GM18526 (cell line): ENCODE results near the gene MRPL40.

ENCODE experiments used
- POLR2A ChIP-seq: IDR thresholded peaks from 3 replicates; pipeline ENCODE4 v1.6.1; 2011; ENCODE audit not compliant: insufficient read length; ENCODE audit errors: extremely low read depth

The MRPL40 gene

DNA sequence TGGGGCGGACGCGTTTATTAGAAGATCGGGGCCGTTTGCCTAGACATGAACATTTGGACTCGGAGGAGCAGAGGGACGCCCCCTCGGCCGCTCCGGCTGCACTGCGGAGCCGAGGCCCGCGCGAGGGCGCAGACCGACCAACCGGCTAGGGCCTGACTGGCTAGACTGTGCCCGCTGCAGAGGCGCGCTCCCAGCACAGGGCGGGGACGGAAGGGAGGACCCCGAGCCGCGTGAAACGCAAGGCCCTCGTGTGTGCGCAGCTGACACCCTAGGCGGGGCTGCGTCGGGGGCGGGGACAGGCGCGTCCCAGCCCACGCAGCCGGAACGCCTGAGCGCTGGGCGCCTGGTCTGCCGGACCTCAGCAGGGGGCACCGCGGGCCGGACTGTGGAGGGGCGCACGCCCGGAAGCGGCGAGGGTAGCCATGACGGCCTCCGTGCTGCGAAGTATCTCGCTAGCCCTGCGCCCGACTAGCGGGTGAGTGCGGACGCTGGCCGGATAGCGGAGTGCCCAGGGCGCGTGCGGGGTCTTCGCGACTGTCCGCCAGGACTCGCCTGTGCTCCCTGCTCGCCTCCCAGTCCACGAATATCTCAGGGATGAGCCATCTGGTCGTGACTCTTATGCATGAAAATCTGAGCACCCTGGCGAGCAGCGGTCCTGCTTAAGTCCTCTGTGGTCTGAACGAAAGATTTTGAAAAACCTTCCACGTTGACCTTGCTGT lies at the start of gene MRPL40:
TSS of gene MRPL40 (plus strand) at position 413 of the 719 bp plus-strand sequence. CDS start at position 423, 10 bp downstream.
- peak; percentile 96 for TF ChIP-seq POLR2A

DNA sequence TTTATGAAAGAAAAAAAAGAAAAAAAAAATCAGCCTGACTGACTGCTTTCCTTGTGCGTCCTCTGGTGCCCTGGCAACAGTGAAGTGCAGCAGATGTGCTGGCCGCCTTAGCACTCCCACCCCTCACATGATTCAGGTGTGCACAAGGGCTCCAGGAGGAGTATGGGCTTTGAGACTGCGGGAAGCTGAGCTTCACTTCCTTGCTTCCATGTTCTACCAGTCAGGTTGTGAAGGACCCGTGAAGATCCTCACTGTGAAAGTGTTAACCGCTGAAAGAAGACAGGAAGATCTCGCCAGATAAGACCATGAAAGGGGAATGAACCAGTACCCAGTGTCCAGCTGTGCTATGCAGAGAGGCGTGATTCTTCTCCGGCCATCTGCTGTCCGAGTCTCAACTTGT lies 49.1 kb upstream of the MRPL40 start:
- TF ChIP-seq POLR2A: no peak

DNA sequence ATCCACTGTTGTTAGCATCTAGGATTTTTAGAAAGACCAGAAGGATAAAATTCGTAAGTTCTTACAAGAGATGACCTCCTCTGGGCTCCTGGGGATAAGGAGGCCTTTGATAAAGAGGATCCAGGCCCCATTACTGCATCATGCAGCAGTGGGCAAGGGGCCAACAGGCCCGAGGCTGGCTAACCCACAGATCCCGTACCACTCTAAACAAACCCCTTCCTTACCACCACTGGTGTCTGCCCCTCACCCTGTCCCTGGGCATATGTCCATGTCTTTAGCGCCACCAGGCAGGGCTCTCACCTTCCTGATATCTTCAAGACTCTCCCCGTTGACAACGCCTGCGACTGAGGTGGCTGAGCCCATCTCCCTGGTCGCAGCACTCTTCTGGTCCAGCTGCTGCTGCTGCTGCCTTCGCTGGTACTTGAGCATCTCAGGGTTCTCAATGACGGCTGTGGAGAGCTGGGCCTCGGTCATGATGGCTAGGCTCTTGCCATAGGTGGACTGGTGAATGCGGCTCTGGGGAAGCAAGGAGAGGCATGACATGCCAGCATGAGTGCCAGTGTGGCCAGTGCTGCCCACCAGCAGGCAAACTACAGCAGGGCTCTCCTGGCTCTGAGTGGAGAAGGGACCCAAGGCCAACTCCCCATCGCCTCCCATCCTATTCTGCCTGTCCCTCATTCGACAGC lies 47.0 kb upstream of the MRPL40 start:
- TF ChIP-seq POLR2A: no peak

DNA sequence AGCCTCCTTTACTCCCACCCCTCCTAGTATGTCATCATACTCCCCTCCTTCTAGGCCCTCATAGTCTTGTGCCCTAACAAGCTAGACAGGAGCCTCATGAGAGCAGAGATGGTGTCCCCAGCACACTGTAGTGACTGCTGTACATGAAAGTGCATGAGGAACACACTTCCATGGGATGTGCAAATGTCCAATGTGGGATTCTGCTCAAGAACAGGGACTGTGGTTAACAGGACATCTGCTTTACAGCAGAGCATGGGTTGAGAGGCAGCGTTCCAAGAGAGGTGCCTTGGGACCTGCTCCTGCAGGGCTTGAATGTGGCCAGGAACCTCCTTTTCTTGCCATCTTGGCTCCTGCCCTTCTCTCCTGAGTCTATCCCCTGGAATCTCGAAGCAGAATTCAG lies 46.1 kb upstream of the MRPL40 start:
- TF ChIP-seq POLR2A: no peak

DNA sequence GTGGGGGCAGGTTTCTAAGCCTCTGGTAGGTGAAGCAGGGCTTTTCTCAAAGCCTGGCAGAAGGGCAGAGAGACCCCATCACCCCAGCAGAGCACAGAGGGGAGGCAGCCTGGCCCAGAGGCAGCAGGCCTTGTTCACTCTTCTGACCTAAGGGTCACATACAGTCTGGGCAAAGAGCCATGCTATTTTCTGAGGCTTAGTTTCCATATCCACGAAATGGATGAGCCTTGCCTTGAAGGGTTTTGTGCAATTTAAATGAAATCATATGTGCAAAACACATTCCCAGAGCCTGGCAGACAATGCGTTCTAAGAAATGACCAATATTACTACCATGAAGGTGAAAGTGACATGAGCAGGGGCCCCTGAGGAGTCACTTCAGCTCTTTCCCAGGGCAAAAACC lies 45.3 kb upstream of the MRPL40 start:
- no peak for TF ChIP-seq POLR2A

DNA sequence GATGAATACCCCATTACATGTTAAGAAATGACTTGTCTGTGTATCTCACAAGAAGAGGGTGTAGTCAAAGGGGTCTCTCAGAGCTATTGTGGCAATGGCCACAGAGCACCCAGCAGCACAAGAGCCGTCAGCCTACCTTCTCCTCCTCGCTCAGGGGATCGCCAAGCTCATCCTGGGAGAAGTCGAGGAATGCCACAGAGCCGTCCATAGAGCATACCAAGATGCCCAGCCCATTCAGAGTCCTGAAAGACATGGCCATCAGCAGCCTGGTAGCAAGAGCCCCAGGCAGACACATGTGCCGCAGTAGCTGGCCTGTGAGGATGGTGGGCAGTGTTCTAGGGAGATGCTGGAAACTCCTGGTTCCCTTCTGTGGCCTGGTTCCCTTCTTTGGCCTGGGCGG lies 44.8 kb upstream of the MRPL40 start:
- no peak for TF ChIP-seq POLR2A

DNA sequence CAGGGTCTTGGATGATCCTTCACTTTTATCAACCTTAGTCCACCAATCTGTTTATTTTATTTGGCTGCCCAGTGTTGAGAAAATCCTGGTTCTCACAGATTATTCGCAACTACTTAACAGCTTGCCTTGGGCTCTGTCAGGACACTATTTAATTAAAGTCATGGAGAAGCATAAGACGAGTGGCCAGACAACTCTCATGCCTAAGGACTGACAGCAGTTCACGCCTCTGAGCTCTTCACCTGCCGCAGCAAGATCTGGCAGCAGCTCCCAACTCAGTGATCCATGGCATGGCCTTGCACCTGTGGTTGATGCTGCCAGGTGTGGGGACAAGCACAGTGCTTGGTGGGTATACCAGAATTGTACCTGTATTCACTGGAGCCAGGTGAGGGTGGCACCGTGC lies 38.6 kb upstream of the MRPL40 start:
- no peak for TF ChIP-seq POLR2A

DNA sequence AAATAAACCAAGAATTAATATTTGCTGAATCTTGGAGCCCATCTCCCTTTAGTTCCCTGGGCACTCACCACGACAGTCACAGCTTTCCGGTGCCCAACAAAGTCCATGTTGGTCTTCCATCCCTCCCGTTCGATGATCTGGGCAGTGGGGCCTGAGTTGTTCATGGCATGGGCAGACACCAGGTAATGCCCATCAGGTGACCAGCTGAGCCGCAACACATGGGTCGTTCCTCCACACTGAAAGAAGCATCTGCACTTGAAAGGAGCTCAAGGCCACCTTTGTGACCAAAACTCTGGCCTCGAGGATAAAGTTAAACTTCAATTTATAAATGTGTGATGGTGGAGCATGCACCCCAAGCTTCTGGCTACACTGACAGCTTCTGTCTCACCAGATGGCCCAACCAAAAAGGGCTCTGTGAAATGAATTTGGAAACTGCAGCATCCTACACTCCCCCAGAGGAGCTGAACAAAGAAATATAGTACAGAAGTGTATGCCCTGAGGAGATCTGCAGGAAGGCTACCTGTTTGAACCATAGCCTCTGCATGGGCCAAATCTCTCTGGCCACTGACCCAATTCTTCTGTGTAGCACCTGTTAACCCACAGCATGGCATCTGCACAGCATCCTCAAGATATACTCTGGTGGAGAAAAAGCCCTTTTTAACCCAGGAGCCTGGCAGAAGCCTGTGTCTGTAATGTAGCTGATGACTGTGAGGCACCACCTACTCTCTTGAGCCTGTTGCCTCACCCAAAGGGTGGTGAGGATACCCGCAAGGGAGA lies 37.9 kb upstream of the MRPL40 start:
- TF ChIP-seq POLR2A: no peak

DNA sequence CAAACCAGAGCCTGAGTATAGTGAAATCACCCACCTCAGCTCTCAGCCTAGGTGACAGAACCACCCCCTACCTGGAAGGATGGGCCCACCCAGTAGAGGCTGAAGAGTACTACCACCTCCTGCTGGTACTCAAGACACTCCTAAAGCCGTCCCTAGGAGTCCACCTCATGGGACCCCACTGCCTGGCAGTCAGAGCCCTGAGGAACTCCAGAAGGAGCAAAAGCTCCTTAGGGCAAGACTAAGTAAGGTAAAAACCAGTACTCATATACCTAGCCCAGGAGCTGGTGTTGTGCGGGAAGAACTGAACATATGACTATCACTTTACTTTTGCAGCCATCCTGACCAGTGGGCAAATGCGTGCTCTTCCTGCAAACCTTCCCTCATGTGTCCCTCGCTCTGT lies 37.1 kb upstream of the MRPL40 start:
- no peak for TF ChIP-seq POLR2A

DNA sequence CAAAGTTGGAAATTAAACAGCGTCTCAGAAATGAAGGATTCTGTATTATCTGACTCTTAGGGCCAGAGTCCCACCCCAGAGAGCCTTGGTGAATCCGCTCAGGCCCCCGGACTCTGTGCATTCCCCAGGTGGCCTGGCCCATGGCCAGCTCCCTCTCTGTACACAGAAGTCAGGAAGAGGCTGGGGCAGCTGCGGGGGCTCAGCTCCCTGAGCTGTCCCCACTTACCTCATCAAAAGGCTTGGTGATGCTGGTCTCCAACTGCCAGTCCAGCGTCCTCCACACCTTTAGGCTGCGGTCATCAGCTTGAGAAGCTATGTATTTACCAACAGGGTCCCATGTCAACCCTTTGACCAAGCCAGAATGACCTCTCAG lies 35.8 kb upstream of the MRPL40 start:
- TF ChIP-seq POLR2A: no peak

DNA sequence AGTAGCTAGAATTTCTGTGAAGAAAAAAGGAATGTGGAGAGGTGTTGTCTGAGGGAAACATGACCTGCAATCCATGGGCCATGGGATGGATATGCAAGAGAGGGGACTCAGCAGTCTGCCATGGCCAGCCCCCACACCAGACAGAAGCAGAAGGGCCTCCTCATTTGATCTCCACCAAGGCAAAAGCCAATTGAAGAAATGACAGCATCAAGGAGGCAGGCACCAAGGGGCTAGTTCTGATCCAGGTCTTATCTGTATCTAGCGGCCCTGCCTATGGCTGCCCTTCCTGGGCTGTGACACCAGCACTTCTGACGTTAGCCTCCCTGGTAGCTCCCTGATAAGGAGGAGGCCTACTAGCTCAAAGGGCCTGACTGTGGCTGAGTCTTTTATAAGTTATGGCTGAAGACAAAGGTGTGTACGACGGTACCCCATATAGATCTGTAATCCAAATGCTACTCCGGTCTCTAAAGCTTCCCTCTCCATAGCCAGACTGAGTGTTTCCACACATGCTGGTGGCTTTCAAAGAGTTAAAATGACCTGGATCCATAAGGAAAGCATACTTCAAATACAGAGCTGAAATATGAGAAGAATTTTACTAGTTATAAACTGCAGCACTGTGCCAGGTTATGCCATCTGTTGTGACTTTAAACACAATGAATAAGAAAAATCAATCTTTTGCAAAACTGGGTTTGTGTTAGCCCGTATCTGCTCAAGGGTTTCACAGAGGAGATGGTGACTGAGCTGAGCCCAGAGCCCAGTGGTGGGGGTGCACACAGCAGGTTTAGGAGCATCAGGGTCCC lies 35.2 kb upstream of the MRPL40 start:
- TF ChIP-seq POLR2A: no peak

DNA sequence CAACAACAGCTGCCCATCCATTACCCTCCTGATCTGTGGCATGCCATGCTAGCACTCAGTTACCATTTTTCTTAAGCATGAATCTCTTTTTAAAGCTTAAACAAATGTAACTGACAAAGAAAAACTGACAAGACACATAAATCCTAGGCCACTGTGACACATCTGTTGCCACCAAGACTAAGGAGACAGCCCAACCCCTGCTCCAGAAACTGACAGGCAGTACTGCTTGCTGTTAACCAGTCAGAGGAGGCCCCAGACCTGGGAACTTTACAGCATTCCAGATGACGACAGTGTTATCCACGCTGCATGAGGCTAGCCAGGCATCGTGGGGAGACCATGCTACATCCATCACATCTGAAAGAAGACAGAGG lies 34.6 kb upstream of the MRPL40 start:
- TF ChIP-seq POLR2A: no peak

DNA sequence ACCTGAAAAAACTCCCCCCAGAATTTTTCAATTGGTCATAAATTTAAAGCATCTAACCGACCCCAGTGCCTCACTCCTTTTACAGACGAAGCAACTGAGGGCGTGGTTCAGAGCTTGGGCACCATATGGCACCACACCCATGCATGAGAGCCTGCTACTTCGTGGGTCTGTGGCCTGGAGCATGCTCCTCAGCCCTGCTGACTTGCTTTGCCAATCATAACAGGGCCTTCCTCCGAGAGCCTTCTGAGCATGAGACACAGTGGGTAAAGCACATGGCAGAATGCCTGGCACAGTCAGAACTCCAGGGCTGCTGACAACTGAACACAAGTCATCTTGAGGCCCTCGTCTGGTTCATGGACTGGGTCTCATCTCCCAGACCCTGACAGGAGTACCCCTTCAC lies 34.1 kb upstream of the MRPL40 start:
- no peak for TF ChIP-seq POLR2A

DNA sequence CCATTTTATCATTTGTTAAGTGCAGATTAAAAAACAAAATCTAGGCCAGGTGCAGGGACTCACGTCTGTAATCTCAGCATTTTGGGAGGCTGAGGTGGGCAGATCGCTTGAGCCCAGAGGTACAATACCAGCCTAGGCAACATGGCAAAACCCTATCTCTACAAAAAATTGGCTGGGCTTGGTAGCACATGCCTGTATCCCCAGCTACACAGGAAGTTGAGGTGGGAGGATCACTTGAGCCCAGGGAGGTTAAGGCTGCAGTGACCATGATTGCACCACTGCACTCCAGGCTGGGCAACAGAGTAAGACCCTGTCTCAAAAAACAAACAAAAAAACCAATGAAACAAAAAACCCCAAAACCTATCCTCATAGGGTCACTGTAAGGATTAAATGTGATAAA lies 33.7 kb upstream of the MRPL40 start:
- TF ChIP-seq POLR2A: no peak

DNA sequence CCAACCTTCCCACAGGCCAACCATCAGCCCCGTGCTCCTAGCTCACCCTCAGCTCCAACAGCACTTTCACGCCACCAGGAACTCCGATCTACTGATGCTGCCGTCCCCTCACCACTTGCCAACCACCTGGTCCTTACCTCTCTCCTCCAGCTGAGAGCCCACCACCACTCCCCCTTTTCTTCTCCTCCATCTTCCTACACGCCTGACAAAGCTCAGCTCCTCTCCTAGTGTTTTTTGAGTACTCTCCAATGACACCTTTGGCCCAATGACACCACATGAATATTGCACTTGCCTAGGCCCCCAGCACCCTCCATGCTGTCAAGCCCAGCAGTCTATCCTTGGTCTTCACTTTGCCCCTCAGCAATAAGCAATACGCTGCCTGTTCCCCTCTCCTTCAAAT lies 31.5 kb upstream of the MRPL40 start:
- TF ChIP-seq POLR2A: no peak
